ENCODE data around the gene CSRP1.
A peak's percentile ranks its signal among the peaks of the same experiment; 100 is the strongest.
"Not testable (repeated sequence)": the region's sequence is repeated elsewhere in the genome, so short reads cannot be mapped to it uniquely, and the experiment has no call there.

Gene CSRP1

GRCh38 chr1:201551877-201552731 is 45.2 kb upstream of the CSRP1 start:
- H3K4me3 ChIP-seq (ENCODE audit: low read length), result no peak overlapping the region
- no peak for DNase-seq (ENCODE audit: low read depth)
- TF ChIP-seq, protein P1, sequence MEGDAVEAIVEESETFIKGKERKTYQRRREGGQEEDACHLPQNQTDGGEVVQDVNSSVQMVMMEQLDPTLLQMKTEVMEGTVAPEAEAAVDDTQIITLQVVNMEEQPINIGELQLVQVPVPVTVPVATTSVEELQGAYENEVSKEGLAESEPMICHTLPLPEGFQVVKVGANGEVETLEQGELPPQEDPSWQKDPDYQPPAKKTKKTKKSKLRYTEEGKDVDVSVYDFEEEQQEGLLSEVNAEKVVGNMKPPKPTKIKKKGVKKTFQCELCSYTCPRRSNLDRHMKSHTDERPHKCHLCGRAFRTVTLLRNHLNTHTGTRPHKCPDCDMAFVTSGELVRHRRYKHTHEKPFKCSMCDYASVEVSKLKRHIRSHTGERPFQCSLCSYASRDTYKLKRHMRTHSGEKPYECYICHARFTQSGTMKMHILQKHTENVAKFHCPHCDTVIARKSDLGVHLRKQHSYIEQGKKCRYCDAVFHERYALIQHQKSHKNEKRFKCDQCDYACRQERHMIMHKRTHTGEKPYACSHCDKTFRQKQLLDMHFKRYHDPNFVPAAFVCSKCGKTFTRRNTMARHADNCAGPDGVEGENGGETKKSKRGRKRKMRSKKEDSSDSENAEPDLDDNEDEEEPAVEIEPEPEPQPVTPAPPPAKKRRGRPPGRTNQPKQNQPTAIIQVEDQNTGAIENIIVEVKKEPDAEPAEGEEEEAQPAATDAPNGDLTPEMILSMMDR (conservative IDR thresholded peaks at IDR 0.05; ENCODE audit: low read depth, low read length), result no peak

- H3K4me3 ChIP-seq (ENCODE audit: low read length), result no peak overlapping the region
- DNase-seq (ENCODE audit: low read depth), result no peak
- TF ChIP-seq, protein P1 (conservative IDR thresholded peaks at IDR 0.05; ENCODE audit: low read depth, low read length), result no peak
Observed at GRCh38 chr1:201551096-201551495, 44.2 kb upstream of the CSRP1 start.

- H3K4me3 ChIP-seq (ENCODE audit: low read length); DNase-seq (ENCODE audit: low read depth): not testable (repeated sequence)
Observed at GRCh38 chr1:201549522-201549921, 42.6 kb upstream of the CSRP1 start.

- TF ChIP-seq, protein P1 (conservative IDR thresholded peaks at IDR 0.05; ENCODE audit: low read depth, low read length), result peak; percentile 32
- no peak overlapping the region for H3K4me3 ChIP-seq (ENCODE audit: low read length)
- no peak for DNase-seq (ENCODE audit: low read depth)
Observed at GRCh38 chr1:201545851-201546492, 39.0 kb upstream of the CSRP1 start.

- no peak for DNase-seq (ENCODE audit: low read depth)
- H3K4me3 ChIP-seq (ENCODE audit: low read length), result no peak overlapping the region
- TF ChIP-seq, protein P1 (conservative IDR thresholded peaks at IDR 0.05; ENCODE audit: low read depth, low read length), result no peak
Observed at GRCh38 chr1:201544710-201545109, 37.8 kb upstream of the CSRP1 start.

DNA sequence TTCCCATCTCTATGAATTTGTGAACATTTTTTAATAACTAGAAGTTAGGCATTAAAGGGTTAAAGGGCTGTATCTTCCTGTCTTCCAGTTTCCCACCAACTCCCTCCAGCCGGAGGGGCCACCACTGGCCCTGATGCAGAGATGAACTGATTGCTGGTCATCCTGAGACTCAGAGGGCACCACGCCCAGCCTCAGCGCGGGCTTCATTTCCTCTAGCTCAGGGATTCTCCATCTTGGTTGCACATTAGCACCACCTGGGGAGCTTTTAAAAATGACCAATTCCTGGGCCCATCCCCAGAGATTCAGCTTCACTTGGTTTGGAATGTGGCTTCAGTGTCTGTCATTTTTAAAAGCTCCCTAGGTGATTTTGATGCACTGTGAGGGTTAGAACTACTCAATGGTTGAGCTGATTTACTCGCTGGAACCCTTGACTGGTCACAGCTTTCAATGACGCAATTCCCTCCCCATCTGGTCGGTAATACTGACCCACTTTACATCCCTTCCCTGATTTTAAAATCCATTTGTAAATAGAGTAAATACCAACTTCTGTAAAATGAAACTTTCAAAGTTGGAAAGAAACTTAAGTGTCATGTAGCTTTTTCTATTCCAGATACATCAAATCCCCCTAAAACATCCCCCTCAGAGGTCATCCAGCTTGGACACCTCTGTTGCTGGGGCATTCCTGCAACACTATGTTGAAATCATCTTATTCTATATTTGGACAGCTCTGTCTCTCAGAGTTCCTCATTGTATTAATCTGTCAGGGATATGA is 37.1 kb upstream of the CSRP1 start:
- DNase-seq (ENCODE audit: low read depth), result no peak
- TF ChIP-seq, protein P1 (conservative IDR thresholded peaks at IDR 0.05; ENCODE audit: low read depth, low read length), result no peak
- no peak overlapping the region for H3K4me3 ChIP-seq (ENCODE audit: low read length)

GRCh38 chr1:201542309-201543035 is 35.5 kb upstream of the CSRP1 start:
- no peak for DNase-seq (ENCODE audit: low read depth)
- H3K4me3 ChIP-seq (ENCODE audit: low read length), result no peak overlapping the region
- TF ChIP-seq, protein P1 (conservative IDR thresholded peaks at IDR 0.05; ENCODE audit: low read depth, low read length), result no peak
